HG02678 (cell line): Measurements from ENCODE around the gene BASP1.
"Not testable (repeated sequence)": the region's sequence is repeated elsewhere in the genome, so short reads cannot be mapped to it uniquely, and the experiment has no call there.

ENCODE experiments used
- ATAC-seq: cut with Tn5 transposase; IDR thresholded peaks from one replicate; pipeline ENCODE4 v1.9.1; 2021; ENCODE audit warnings: mild to moderate bottlenecking, moderate library complexity; ENCODE audit not compliant: unreplicated experiment

BASP1 gene

DNA sequence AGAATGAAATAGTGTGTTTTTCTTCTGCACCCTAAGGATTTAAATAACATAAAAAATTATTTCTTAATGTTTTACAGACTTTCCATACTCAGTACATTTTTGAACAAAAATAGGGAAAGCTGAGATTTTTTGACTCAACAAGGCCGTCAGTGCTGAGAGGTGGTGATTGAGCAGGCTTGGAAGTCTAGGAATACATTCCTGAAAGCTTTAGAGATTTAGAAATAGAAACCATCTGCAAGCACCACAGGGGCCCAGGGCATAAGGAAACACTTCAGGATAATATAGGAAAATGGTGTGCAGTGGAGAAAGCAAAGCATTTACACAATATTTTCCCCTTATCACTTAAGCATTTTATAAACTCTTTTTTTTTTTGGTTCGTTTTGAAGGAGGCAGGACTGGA is 5.2 kb downstream of the BASP1 start:
- no peak for ATAC-seq

DNA sequence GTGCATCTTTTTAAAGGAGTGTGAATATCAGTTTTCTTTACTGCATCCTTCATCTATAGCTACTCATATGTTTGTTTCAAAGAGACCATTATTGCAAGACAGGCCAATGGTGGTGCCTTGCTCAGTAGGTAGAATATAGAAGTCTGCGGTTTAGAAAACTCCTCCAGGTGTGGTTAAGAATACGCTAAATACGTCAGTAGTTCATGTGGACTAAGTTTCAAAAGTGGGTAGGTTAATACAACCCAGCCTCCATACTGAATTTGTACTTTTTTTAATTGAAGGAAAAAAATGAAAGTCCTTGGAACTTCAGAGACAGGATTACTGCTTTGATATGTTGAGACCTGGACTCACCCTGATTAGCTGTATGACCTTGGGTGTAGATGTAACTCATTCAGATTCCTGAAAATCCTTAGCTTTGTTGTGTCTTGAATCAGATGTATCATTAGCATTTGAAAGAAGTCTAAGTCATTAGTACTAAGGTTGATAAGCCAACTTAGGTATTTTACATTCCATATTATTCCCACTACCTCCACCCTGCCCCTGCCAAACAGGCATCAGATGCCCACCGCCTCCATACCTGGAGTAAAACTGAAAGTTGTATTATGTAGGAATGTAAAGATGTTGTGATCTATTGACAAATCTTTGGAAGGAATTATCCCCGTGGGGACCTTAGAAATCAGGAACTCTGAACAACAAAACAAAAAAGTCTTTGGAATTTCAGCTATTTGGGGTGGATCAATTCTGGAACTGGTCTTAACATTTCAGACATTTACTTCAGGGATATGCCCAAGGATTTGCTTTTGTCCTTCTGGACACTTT is 6.1 kb downstream of the BASP1 start:
- peak; percentile 34 for ATAC-seq

DNA sequence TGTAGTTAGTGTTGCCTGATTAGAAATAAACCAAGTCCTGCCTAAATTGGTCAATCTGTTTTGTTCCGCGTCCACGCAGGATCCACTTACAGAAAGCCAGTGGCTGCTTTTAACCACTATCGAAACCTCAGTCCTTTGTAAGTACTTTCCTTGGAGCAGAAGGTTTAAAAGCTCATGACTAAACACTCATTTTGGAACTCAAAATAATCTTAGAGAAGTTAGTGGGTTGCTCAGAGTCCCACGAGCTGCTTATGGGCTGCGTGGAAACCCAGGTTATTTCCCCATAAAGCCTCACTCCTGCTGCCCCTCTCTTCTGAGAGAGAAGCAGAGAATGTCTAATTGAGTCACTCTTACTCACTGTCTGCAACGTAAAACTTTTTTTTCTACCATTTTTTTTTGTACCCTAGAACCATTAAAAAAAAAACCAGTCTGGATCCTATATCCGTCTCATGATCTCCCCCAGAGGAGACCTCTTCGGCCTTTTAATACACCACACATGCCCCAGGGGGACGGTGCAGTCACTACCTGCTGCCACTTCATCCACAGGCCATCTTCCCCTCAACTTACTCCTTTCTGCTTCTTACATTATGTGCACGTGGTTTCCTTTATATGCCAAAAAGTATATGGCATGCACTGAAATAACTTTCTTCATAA is 7.6 kb downstream of the BASP1 start:
- ATAC-seq = peak; percentile 64

DNA sequence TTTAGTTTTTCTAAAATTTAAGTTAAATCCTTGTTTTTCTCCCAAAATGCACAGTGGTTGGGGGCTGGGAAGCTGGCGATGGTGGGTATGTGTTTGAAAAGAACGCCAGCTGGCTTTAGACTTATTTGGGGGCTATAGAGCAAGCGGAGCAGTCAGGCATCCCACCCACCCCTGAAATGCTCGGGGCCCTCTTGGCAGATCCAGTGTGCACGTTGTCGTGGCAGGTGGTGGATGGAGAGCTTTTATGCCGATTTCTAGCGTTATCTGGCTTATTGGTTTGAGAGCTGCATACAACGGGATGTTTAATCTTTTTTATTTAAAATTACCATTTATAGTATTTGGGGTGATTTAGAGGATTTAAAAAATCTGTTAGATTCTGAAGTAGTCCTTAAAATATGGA is 8.1 kb downstream of the BASP1 start:
- no peak for ATAC-seq

GRCh38 chr5:17227868-17228267 is 10.4 kb downstream of the BASP1 start:
- no peak for ATAC-seq

DNA sequence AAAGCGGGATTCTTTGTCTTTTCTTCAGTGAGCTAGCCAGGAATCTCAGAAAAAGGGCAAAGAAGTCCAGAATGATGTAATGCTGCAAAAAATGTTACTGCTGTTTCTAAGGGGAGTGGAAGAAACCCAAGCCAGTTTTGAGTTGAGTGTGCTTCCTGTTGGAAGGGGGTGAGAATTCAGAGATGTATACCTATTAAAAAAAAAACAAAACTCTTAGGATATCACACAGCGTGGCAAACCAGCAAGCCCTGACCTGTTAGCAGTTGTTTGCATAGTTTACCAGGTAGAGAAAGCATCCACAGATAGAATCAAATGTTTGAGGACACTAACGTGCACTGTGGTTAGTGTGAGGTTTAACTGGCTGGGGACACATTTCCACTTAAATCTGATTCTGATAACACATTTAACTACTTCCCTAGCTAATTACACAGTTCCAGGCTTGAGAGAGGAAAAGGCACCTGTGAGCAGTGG is 11.4 kb downstream of the BASP1 start:
- peak; percentile 52 for ATAC-seq

- ATAC-seq = peak; percentile 35
Observed at GRCh38 chr5:17229313-17229712, 11.9 kb downstream of the BASP1 start.

DNA sequence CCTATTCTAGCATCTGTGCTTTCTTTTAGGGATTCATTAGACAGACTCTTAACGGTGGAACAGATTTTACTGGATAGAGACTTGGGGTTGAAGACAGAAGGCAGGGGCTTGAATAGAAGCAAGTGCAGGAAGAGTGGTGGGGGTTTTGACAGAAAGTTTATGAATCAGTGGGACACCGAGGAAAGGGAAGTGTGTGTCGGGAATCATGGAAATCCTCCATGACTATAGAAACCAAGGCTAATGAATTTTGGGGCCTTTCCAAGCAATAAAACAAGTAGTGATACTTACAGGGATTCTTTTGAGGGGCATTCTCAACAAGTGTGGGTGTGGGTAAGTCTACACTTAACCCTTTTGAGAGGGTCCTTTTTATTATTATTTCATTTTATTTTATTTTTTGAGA is 12.8 kb downstream of the BASP1 start:
- ATAC-seq = no peak

DNA sequence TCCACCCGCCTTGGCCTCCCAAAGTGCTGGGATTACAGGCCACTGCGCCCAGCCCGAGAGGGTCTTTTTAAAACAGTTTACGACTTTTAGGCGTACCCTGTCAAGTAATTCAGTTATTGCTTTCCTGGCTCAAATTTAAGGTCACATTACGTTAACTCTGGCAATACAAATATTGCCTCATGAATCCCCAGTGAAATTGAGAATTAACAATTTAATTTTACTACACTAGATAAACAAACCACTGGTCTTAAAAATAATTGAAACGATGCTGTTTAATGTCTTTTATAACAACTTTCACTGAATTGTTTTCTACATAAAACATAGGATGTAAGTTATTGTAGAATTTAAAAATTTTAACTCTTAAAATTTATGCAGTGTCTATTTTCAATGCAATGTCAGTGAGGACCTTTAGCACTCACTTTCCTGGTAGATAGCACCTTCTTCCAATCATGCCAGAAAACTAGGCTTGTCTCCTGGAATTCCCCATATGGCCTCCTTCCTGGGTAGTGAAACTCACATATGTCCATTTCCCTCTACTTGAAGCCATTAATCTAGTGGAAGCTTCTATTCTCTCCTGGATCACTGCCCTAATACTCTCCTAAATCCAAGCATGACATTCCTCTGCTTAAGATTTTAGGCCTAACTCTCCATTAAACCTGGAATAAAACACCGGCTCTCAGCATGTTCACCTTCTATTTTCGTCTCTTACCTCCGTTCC is 13.5 kb downstream of the BASP1 start:
- ATAC-seq = no peak

DNA sequence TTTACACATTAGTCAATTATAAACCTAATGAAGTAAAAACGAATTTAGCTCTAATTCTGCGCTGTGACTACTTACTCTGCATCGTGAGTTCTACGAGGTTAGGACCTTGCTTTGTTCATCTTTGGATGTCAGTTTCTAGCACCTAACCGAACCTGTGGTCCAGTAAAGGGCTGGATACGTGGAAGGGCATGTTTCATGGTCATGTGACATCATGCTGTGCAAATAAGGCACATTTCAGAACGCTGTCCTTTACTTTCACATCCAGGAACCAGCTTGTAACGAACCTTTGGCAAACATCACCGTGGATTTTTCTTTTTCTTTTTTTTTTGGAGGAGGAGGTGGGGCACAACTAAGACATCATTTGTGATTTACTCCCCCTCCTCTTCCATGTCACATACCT is 15.0 kb downstream of the BASP1 start:
- no peak for ATAC-seq

DNA sequence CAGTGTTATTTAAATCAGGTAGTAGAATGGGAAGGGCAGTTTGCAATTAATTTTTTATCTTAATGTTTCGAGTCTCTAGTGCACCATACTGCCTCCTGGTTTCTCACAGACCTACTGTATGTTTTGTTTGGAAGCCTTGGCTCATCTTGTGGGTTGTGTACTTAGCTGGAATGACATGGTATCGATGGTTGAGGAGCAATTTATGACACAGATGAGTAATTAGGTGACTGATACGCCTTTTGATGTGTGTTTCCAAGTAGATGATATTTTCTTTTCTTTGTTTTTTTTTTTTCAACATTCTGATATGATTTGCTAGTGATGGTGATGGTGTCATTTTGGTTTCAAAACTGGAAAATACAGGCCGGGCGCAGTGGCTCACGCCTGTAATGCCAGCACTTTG is 16.1 kb downstream of the BASP1 start:
- no peak for ATAC-seq

- no peak for ATAC-seq
Observed at GRCh38 chr5:17234374-17234773, 16.9 kb downstream of the BASP1 start.

GRCh38 chr5:17235731-17236330 is 18.4 kb downstream of the BASP1 start:
- no peak for ATAC-seq

DNA sequence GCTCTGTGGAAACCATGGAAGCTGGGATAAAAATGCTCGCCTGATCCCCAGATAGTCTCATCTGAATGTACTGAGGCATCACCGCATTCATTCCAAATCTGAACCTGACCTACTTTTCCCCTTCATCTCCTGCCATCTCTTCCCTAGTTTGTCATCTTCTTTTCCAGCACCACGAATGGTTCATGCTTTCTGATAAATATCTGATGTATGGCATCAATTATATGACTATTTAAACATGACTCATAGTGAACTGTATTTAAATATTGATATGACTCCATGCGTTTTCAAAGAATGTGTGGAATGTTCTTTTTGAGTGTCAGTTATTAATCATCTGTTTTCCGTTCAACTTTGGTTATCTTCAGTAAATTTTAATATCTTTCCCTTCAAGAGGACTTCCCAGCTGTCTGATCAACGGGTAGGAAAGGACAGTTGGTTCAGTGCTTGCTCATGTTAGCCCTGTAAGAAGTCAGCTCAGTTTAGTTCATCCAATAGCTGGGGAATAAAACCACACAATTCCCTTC is 21.1 kb downstream of the BASP1 start:
- no peak for ATAC-seq

DNA sequence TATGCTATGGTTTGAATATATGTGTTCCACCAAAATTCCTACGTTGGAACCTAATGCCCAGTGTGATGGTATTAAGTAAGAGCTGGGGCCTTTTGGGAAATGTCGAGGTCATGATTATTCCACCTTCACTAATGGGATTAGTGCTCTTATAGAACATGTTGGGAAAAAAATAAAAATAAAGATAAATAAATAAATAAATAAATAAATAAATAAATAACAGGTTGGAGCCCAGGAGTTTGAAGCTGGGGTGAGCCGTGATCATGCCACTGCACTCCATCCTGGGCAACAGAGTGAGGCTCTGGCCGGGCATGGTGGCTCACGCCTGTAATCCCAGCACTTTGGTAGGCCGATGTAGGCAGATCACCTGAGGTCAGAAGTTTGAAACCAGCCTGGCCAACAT is 22.5 kb downstream of the BASP1 start:
- no peak for ATAC-seq

GRCh38 chr5:17240487-17240886 is 23.1 kb downstream of the BASP1 start:
- ATAC-seq = no peak

DNA sequence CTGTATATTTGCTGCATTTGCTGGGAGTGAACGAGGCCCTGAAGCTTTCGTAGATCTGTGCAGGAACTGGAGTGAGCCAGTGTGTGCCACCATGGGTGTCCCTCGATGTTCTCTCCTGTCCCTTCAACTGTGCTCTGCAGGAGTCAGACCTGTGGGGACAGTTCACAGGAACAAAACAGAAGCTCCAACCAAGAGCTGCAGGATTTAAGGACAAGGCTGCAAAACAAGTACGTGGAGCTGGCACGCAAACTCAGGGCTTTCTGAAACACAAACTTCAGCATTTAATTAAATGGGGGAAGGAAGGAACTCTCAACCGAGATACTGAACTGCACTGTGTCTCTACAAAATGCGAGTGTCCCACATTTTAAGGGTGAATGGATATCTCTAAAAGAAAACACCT is 24.2 kb downstream of the BASP1 start:
- no peak for ATAC-seq

DNA sequence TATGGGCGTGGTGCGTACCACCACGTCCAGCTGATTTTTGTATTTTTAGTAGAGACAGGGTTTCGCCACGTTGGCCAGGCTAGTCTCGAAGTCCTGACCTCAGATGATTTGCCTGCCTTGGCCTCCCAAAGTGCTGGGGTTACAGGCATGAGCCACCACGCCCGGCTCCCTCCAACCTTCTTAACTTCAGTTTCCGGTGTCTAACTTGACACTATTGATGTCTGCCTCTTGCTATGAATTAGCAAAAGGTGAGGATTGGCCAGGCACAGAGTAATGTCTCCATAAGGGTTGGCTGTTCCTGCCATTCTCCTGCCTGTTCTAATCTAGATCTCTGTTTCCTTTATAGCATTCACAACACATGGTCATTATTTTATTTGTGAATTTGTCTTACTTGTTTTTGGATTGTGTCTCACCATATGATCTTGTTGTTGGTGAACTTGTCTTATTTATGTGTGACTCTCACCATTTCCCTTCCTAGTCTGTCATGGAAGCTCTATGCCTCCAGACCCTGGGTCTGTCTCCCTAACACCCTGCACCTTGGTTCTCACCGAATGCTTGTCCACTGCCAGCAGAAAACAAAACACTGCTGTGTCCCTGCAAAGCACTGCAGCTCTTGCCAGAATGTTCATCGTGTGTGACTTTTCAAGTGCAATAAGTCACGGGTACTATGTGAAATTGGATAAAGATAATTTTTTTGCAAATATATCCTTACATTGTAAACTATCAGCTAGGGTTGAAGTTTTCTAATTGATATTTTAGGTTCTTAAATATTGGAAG is 26.0 kb downstream of the BASP1 start:
- ATAC-seq = no peak

DNA sequence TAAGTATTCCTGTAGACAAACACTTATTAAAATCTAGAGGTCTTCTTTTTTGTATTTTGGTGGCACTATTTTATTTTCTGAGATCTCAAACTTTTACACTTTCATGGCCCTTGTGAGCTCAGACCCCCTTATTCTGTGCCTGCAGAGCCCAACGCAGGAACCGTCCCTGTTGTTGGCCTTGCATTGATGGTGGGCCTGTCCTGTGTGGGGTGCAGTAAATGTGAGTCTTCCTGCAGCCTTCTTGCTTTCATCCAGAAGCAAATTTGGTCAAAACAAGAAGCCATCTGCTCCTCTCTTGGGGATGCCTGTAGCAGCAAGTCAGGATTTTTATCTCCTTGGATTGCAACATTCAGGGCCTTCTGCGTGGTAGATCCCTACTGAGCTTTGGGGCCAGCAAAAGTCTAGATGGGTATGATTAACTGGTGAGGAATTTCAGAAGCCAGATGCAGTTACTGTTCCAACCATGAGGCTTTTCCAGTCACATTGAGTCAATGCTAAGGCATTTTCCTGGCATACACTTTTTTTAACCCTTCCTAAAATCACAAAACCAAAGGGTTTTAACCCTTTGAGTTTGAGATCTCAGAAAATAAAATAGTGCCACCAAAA is 31.7 kb downstream of the BASP1 start:
- no peak for ATAC-seq

GRCh38 chr5:17249841-17250240 is 32.4 kb downstream of the BASP1 start:
- not testable (repeated sequence) for ATAC-seq
